ENCODE results near the gene SLC7A8.

- TF ChIP-seq POLR2AphosphoS5 (IDR thresholded peaks at IDR 0.05) (peak in 2 of 3 donors; percentile 41 to 53), CTCF (IDR thresholded peaks at IDR 0.05) (no peak), POLR2A (IDR thresholded peaks at IDR 0.05) (no peak)
Measured at GRCh38 chr14:23174296-23175184, 8.9 kb downstream of the SLC7A8 start.

Data from breast epithelium (tissue), 3 donors.